ENCODE results near the gene PRRT2.

PRRT2 gene

GRCh38 chr16:29812754-29813643 is 1.0 kb downstream of the PRRT2 start:
- Histone ChIP-seq H3K9me3 (ENCODE audit: control insufficient read depth in 1 of 2, low read length in 2 of 2) (no peaks in the 10 kb centered on the region), H3K27me3 (ENCODE audit: control insufficient read depth in 1 of 2, insufficient read depth in 2 of 2, low read length in 2 of 2) (peaks cover 8 to 14% of the 10 kb centered on the region in 2 donors), H3K27ac (ENCODE audit: low read depth, low read length) (peak overlapping the region; percentile 42), H3K9ac (ENCODE audit: low read depth in 1 of 2, low read length in 2 of 2) (peak overlapping the region in 1 of 2 donors; percentile 54), H3K4me1 (ENCODE audit: control insufficient read depth in 1 of 2, insufficient read depth in 2 of 2, low read length in 2 of 2) (peaks cover 45 to 65% of the 10 kb centered on the region in 2 donors), H3K4me3 (ENCODE audit: low read depth in 1 of 2, low read length in 2 of 2) (peak overlapping the region; percentile 64 to 75), H3K36me3 (ENCODE audit: control insufficient read depth in 1 of 2, insufficient read depth in 2 of 2, low read length in 2 of 2) (peaks cover 16 to 17% of the 10 kb centered on the region in 2 donors)

GRCh38 chr16:29813644-29814562 is 1.9 kb downstream of the PRRT2 start:
- Histone ChIP-seq H3K27ac (ENCODE audit: low read depth, low read length) (no peak overlapping the region), H3K9ac (ENCODE audit: low read depth in 1 of 2, low read length in 2 of 2) (no peak overlapping the region), H3K36me3 (ENCODE audit: control insufficient read depth in 1 of 2, insufficient read depth in 2 of 2, low read length in 2 of 2) (peaks cover 10 to 19% of the 10 kb centered on the region in 2 donors), H3K4me3 (ENCODE audit: low read depth in 1 of 2, low read length in 2 of 2) (no peak overlapping the region), H3K9me3 (ENCODE audit: control insufficient read depth in 1 of 2, low read length in 2 of 2) (no peaks in the 10 kb centered on the region), H3K27me3 (ENCODE audit: control insufficient read depth in 1 of 2, insufficient read depth in 2 of 2, low read length in 2 of 2) (peaks cover 8 to 14% of the 10 kb centered on the region in 2 donors), H3K4me1 (ENCODE audit: control insufficient read depth in 1 of 2, insufficient read depth in 2 of 2, low read length in 2 of 2) (peaks cover 42 to 66% of the 10 kb centered on the region in 2 donors)

- Histone ChIP-seq H3K9ac (ENCODE audit: low read depth in 1 of 2, low read length in 2 of 2) (no peak overlapping the region), H3K9me3 (ENCODE audit: control insufficient read depth in 1 of 2, low read length in 2 of 2) (no peaks in the 10 kb centered on the region), H3K27me3 (ENCODE audit: control insufficient read depth in 1 of 2, insufficient read depth in 2 of 2, low read length in 2 of 2) (peaks cover 8 to 14% of the 10 kb centered on the region in 2 donors), H3K4me3 (ENCODE audit: low read depth in 1 of 2, low read length in 2 of 2) (no peak overlapping the region), H3K4me1 (ENCODE audit: control insufficient read depth in 1 of 2, insufficient read depth in 2 of 2, low read length in 2 of 2) (peaks cover 42 to 67% of the 10 kb centered on the region in 2 donors), H3K36me3 (ENCODE audit: control insufficient read depth in 1 of 2, insufficient read depth in 2 of 2, low read length in 2 of 2) (peaks cover 7 to 18% of the 10 kb centered on the region in 2 donors), H3K27ac (ENCODE audit: low read depth, low read length) (no peak overlapping the region)
Measured at GRCh38 chr16:29814592-29814991, 2.6 kb downstream of the PRRT2 start.

- Histone ChIP-seq H3K27ac (ENCODE audit: low read depth, low read length) (no peak overlapping the region), H3K4me1 (ENCODE audit: control insufficient read depth in 1 of 2, insufficient read depth in 2 of 2, low read length in 2 of 2) (peaks cover 43 to 67% of the 10 kb centered on the region in 2 donors), H3K9me3 (ENCODE audit: control insufficient read depth in 1 of 2, low read length in 2 of 2) (no peaks in the 10 kb centered on the region), H3K4me3 (ENCODE audit: low read depth in 1 of 2, low read length in 2 of 2) (peak overlapping the region; percentile 86 to 94), H3K27me3 (ENCODE audit: control insufficient read depth in 1 of 2, insufficient read depth in 2 of 2, low read length in 2 of 2) (peaks cover 8 to 14% of the 10 kb centered on the region in 2 donors), H3K9ac (ENCODE audit: low read depth in 1 of 2, low read length in 2 of 2) (peak overlapping the region; percentile 50 to 70), H3K36me3 (ENCODE audit: control insufficient read depth in 1 of 2, insufficient read depth in 2 of 2, low read length in 2 of 2) (peaks cover 2 to 12% of the 10 kb centered on the region in 2 donors)
Measured at GRCh38 chr16:29815032-29815721, 3.2 kb downstream of the PRRT2 start.

- Histone ChIP-seq H3K4me1 (ENCODE audit: control insufficient read depth in 1 of 2, insufficient read depth in 2 of 2, low read length in 2 of 2) (peaks cover 34 to 62% of the 10 kb centered on the region in 2 donors), H3K4me3 (ENCODE audit: low read depth in 1 of 2, low read length in 2 of 2) (peak within 1 kb of the TSS; percentile 86 to 94), H3K9ac (ENCODE audit: low read depth in 1 of 2, low read length in 2 of 2) (peak within 1 kb of the TSS; percentile 79 to 92)
Measured at GRCh38 chr16:29815793-29816693, 4.0 kb downstream of the PRRT2 start, which contains the start of gene PAGR1. Gene PAGR1, plus strand, starts transcription at chr16:29816152. Its CDS starts 374 bp downstream, at chr16:29816526.

GRCh38 chr16:29816694-29817441 is 4.9 kb downstream of the PRRT2 start:
- Histone ChIP-seq H3K9me3 (ENCODE audit: control insufficient read depth in 1 of 2, low read length in 2 of 2) (no peaks in the 10 kb centered on the region), H3K27me3 (ENCODE audit: control insufficient read depth in 1 of 2, insufficient read depth in 2 of 2, low read length in 2 of 2) (peaks cover 8 to 14% of the 10 kb centered on the region in 2 donors), H3K27ac (ENCODE audit: low read depth, low read length) (peak overlapping the region; percentile 91), H3K4me1 (ENCODE audit: control insufficient read depth in 1 of 2, insufficient read depth in 2 of 2, low read length in 2 of 2) (peaks cover 34 to 62% of the 10 kb centered on the region in 2 donors), H3K36me3 (ENCODE audit: control insufficient read depth in 1 of 2, insufficient read depth in 2 of 2, low read length in 2 of 2) (peaks cover 0 to 10% of the 10 kb centered on the region in 2 donors), H3K4me3 (ENCODE audit: low read depth in 1 of 2, low read length in 2 of 2) (peak overlapping the region; percentile 86 to 94), H3K9ac (ENCODE audit: low read depth in 1 of 2, low read length in 2 of 2) (peak overlapping the region; percentile 79 to 92)

More at GRCh38 chr16:29815793-29816693, 4.0 kb downstream of the PRRT2 start, which contains the start of gene PAGR1:
- Histone ChIP-seq H3K36me3 (ENCODE audit: control insufficient read depth in 1 of 2, insufficient read depth in 2 of 2, low read length in 2 of 2) (peaks cover 0 to 10% of the 10 kb centered on the region in 2 donors), H3K9me3 (ENCODE audit: control insufficient read depth in 1 of 2, low read length in 2 of 2) (no peaks in the 10 kb centered on the region), H3K27ac (ENCODE audit: low read depth, low read length) (peak within 1 kb of the TSS; percentile 91), H3K27me3 (ENCODE audit: control insufficient read depth in 1 of 2, insufficient read depth in 2 of 2, low read length in 2 of 2) (peaks cover 8 to 14% of the 10 kb centered on the region in 2 donors)

- Histone ChIP-seq H3K36me3 (ENCODE audit: control insufficient read depth in 1 of 2, insufficient read depth in 2 of 2, low read length in 2 of 2) (peaks cover 0 to 10% of the 10 kb centered on the region in 2 donors), H3K9me3 (ENCODE audit: control insufficient read depth in 1 of 2, low read length in 2 of 2) (no peaks in the 10 kb centered on the region), H3K9ac (ENCODE audit: low read depth in 1 of 2, low read length in 2 of 2) (no peak overlapping the region), H3K27ac (ENCODE audit: low read depth, low read length) (no peak overlapping the region), H3K4me3 (ENCODE audit: low read depth in 1 of 2, low read length in 2 of 2) (no peak overlapping the region), H3K4me1 (ENCODE audit: control insufficient read depth in 1 of 2, insufficient read depth in 2 of 2, low read length in 2 of 2) (peaks cover 34 to 67% of the 10 kb centered on the region in 2 donors), H3K27me3 (ENCODE audit: control insufficient read depth in 1 of 2, insufficient read depth in 2 of 2, low read length in 2 of 2) (peaks cover 3 to 6% of the 10 kb centered on the region in 2 donors)
Measured at GRCh38 chr16:29818082-29818481, 6.1 kb downstream of the PRRT2 start.

- peak overlapping the region; percentile 90 to 96 for H3K9ac ChIP-seq (ENCODE audit: low read depth in 1 of 2, low read length in 2 of 2)
- H3K9me3 ChIP-seq (ENCODE audit: control insufficient read depth in 1 of 2, low read length in 2 of 2) = no peaks in the 10 kb centered on the region
- no peak overlapping the region for H3K27ac ChIP-seq (ENCODE audit: low read depth, low read length)
- peaks cover 0 to 10% of the 10 kb centered on the region in 2 donors for H3K36me3 ChIP-seq (ENCODE audit: control insufficient read depth in 1 of 2, insufficient read depth in 2 of 2, low read length in 2 of 2)
- peak overlapping the region; percentile 94 to 98 for H3K4me3 ChIP-seq (ENCODE audit: low read depth in 1 of 2, low read length in 2 of 2)
- H3K27me3 ChIP-seq (ENCODE audit: control insufficient read depth in 1 of 2, insufficient read depth in 2 of 2, low read length in 2 of 2) = peaks cover 0 to 1% of the 10 kb centered on the region in 2 donors
- H3K4me1 ChIP-seq (ENCODE audit: control insufficient read depth in 1 of 2, insufficient read depth in 2 of 2, low read length in 2 of 2) = peaks cover 43 to 78% of the 10 kb centered on the region in 2 donors
Measured at GRCh38 chr16:29819506-29819905, 7.5 kb downstream of the PRRT2 start.
